HepG2 (cell line): ENCODE data around the gene SMPD3. TPM values are rescaled to one million over a fixed set of nuclear protein-coding genes. Genes with fewer than 3 reads are reported as not detected.

Experiments used
- CREM ChIP-seq, 2 experiments: sonication (generic) in 1 of 2; formaldehyde crosslinking in 1 of 2; IDR thresholded peaks; 2 replicates each; pipeline versions ENCODE4 v1.4.0 to v1.6.1; 2016 to 2020; ENCODE audit warnings: antibody characterized with exemption in 1 of 2, mild to moderate bottlenecking in 1 of 2, missing genetic modification reagents in 1 of 2
- DZIP1 ChIP-seq: sonication (generic); formaldehyde crosslinking; IDR thresholded peaks from 2 replicates; pipeline ENCODE4 v1.5.0; 2020; ENCODE audit warnings: mild to moderate bottlenecking, missing genetic modification reagents
- EP300 ChIP-seq, 3 experiments: sonication (generic) in 1 of 3; formaldehyde crosslinking in 1 of 3; IDR thresholded peaks; 2 replicates each; pipeline versions ENCODE4 v1.5.1 to v1.6.1; 2011 to 2020; ENCODE audit warnings: low read depth in 2 of 3, low read length in 2 of 3, borderline replicate concordance in 1 of 3, improper control_type of control experiment in 1 of 3, mild to moderate bottlenecking in 1 of 3, missing genetic modification reagents in 1 of 3, moderate library complexity in 1 of 3
- FOXA3 ChIP-seq: IDR thresholded peaks from 2 replicates; pipeline ENCODE4 v1.6.1; 2016; ENCODE audit warnings: missing genetic modification reagents, missing compliant biosample characterization
- IRF1 ChIP-seq: sonication (generic); formaldehyde crosslinking; IDR thresholded peaks from 2 replicates; pipeline ENCODE4 v1.4.0; 2020; ENCODE audit warnings: low read depth, mild to moderate bottlenecking, missing genetic modification reagents
- MAF1 ChIP-seq: sonication (generic); formaldehyde crosslinking; IDR thresholded peaks from 2 replicates; pipeline ENCODE4 v1.5.0; 2020; ENCODE audit warnings: missing genetic modification reagents, borderline replicate concordance
- RERE ChIP-seq: IDR thresholded peaks from 2 replicates; pipeline ENCODE4 v1.6.1; 2016; ENCODE audit warnings: low read depth, missing genetic modification reagents, missing compliant biosample characterization
- SAFB2 ChIP-seq: sonication (generic); formaldehyde crosslinking; IDR thresholded peaks from 2 replicates; pipeline ENCODE4 v1.5.1; 2020; ENCODE audit warnings: missing genetic modification reagents, low read depth, mild to moderate bottlenecking, borderline replicate concordance
- ZNF17 ChIP-seq: sonication (generic); formaldehyde crosslinking; IDR thresholded peaks from 2 replicates; pipeline ENCODE4 v1.5.0; 2020; ENCODE audit warnings: mild to moderate bottlenecking, missing genetic modification reagents
- ZNF513 ChIP-seq: sonication (generic); formaldehyde crosslinking; conservative IDR thresholded peaks from 2 replicates; pipeline ENCODE4 v1.5.0; 2020; ENCODE audit warnings: missing genetic modification reagents
- ZNF710 ChIP-seq: sonication (generic); formaldehyde crosslinking; IDR thresholded peaks from 2 replicates; pipeline ENCODE4 v1.5.0; 2020; ENCODE audit warnings: mild to moderate bottlenecking, missing genetic modification reagents, borderline replicate concordance
- ZNF773 ChIP-seq: sonication (generic); formaldehyde crosslinking; IDR thresholded peaks from 2 replicates; pipeline ENCODE4 v1.4.0; 2020; ENCODE audit warnings: missing genetic modification reagents, borderline replicate concordance
- ZZZ3 ChIP-seq: sonication (generic); formaldehyde crosslinking; IDR thresholded peaks from 2 replicates; pipeline ENCODE4 v1.4.0; 2020; ENCODE audit warnings: missing genetic modification reagents, mild to moderate bottlenecking, borderline replicate concordance
- polyA plus RNA-seq, 8 experiments: library from polyadenylated mRNA; depleted of rRNA in 3 of 8; stranded (reverse) in 7 of 8; unstranded in 1 of 8; fragments of >200 nt; fragmentation: Illumina TruSeq in 4 of 8; extraction: Trizol in 4 of 8; gene quantifications; 2 replicates each; pipeline versions ENCODE4 v1.2.1 to v1.2.3, GENCODE V29; 2011 to 2016; ENCODE audit warnings: low read depth in 4 of 8, missing spikeins in 1 of 8, mixed read lengths in 1 of 8; ENCODE audit not compliant: insufficient read depth in 1 of 8
- total RNA-seq, 5 experiments: library from RNA; depleted of rRNA; stranded (reverse); fragments of >200 nt; fragmentation: Illumina TruSeq; extraction: Trizol; gene quantifications; 2 replicates each; pipeline ENCODE4 v1.2.3, GENCODE V29; 2016; ENCODE audit warnings: low read depth in 1 of 5

The SMPD3 gene
- total and polyA plus RNA-seq, 2 of the 13 experiments (the other 11 are each of a cell fraction or from before 2014, with no cell fraction given), result 0.07 to 0.32 TPM

- TF ChIP-seq EP300 (IDR thresholded peaks at IDR 0.05; ENCODE audit: low read depth in 2 of 2, low read length in 2 of 2) (peak in 1 of 2 experiments; percentile 16; a peak in 1 of 4 replicates), EP300 (CRISPR knock-in tag; IDR thresholded peaks at IDR 0.05; ENCODE audit: borderline replicate concordance) (peak; percentile 85), IRF1 (CRISPR knock-in tag) (peak; percentile 97; the same call in 1 of the 2 replicates), ZNF710 (CRISPR knock-in tag) (peak; percentile 97), ZNF17 (CRISPR knock-in tag) (no peak), DZIP1 (CRISPR knock-in tag) (peak; percentile 100), CREM (IDR thresholded peaks at IDR 0.05) (peak; percentile 68), CREM (CRISPR knock-in tag; IDR thresholded peaks at IDR 0.05) (no peak), ZNF513 (CRISPR knock-in tag) (no peak; the same call in 1 of the 2 replicates), SAFB2 (CRISPR knock-in tag) (no peak; the same call in 1 of the 2 replicates), ZZZ3 (CRISPR knock-in tag) (peak; percentile 90; the same call in 1 of the 2 replicates), MAF1 (peak; percentile 98), RERE (CRISPR knock-in tag) (peak; percentile 78), ZNF773 (CRISPR knock-in tag) (peak; percentile 99), FOXA3 (CRISPR knock-in tag) (peak; percentile 86)
These were observed 137.4 kb downstream of the SMPD3 start, which contains the start of the genes PRMT7 and SLC7A6OS (continued) for GRCh38 chr16:68310774-68311511.
